ENCODE results near the gene LEKR1.
"Not testable (repeated sequence)": the region's sequence is repeated elsewhere in the genome, so short reads cannot be mapped to it uniquely, and the experiment has no call there.

Gene LEKR1

DNA sequence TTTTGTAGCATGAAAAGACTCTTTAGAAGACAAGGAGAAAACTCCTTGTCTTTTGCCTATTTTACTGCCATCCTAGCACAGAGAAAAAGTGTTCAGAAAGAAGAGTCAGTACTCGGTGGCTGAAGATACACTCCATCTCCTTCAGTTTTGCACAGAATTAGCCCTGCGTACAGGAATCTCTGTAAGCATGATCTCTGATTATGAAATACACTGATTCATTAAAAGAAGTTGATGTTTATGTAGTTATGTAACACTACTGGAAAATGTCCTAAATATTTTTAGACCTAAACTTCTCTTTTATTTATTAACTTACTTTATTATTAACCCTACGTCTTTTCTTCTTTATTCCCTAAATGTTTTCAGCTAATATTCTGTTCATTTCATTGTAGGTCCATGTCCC lies 138.4 kb downstream of the LEKR1 start:
- Histone ChIP-seq H3K9me3 (ENCODE audit: control insufficient read depth in 5 of 5, low read length in 5 of 5) (no peaks in the 10 kb centered on the region), H3K9ac (ENCODE audit: low read length in 5 of 5) (no peak overlapping the region), H3K36me3 (ENCODE audit: control insufficient read depth in 5 of 5, insufficient read depth in 5 of 5, low read length in 5 of 5) (no peaks in the 10 kb centered on the region), H3K27ac (ENCODE audit: low read depth, low read length) (no peak overlapping the region), H3K4me1 (ENCODE audit: control insufficient read depth in 5 of 5, insufficient read depth in 5 of 5, low read length in 5 of 5) (no peaks in the 10 kb centered on the region), H3K27me3 (ENCODE audit: control insufficient read depth in 5 of 5, insufficient read depth in 4 of 5, low read length in 5 of 5) (no peaks in the 10 kb centered on the region), H3K4me3 (ENCODE audit: low read depth in 1 of 5, low read length in 5 of 5) (no peak overlapping the region)

DNA sequence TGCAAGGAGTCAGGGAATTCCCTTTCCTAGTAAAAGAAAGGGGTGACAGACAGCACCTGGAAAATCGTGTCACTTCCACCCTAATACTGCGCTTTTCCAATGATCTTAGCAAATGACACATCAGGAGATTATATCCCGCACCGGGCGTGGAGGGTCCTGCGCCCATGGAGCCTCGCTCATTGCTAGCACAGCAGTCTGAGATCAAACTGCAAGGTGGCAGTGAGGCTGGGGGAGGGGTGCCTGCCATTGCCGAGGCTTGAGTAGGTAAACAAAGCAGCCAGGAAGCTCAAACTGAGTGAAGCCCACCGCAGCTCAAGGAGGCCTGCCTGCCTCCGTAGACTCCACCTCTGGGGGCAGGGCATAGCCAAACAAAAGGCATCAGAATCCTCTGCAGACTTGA lies 140.2 kb downstream of the LEKR1 start:
- H3K4me3 ChIP-seq (ENCODE audit: low read depth in 1 of 5, low read length in 5 of 5); H3K27ac ChIP-seq (ENCODE audit: low read depth, low read length); H3K9me3 ChIP-seq (ENCODE audit: control insufficient read depth in 5 of 5, low read length in 5 of 5); H3K9ac ChIP-seq (ENCODE audit: low read length in 5 of 5); H3K27me3 ChIP-seq (ENCODE audit: control insufficient read depth in 5 of 5, insufficient read depth in 4 of 5, low read length in 5 of 5); H3K4me1 ChIP-seq (ENCODE audit: control insufficient read depth in 5 of 5, insufficient read depth in 5 of 5, low read length in 5 of 5); H3K36me3 ChIP-seq (ENCODE audit: control insufficient read depth in 5 of 5, insufficient read depth in 5 of 5, low read length in 5 of 5): not testable (repeated sequence)

DNA sequence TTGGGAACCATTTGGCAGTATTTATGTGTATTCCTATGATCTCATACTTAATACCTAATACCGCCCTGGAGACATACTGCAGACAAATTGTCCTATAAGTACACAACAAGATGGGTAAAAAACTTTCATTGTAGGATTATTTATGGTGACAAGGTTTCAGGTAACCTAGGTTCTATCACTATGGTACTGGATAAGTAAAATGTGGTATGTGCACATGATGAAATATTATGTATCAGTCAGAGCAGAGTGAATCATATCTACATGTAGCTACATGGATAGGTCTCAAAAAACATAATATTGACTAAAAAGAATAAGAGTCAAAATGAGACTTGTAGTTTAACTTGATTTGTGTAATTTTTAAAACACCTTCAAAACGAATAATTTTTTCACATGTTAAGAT lies 147.8 kb downstream of the LEKR1 start:
- Histone ChIP-seq H3K4me3 (ENCODE audit: low read depth in 1 of 5, low read length in 5 of 5) (no peak overlapping the region), H3K4me1 (ENCODE audit: control insufficient read depth in 5 of 5, insufficient read depth in 5 of 5, low read length in 5 of 5) (no peaks in the 10 kb centered on the region), H3K9ac (ENCODE audit: low read length in 5 of 5) (no peak overlapping the region), H3K27ac (ENCODE audit: low read depth, low read length) (no peak overlapping the region), H3K9me3 (ENCODE audit: control insufficient read depth in 5 of 5, low read length in 5 of 5) (no peaks in the 10 kb centered on the region), H3K27me3 (ENCODE audit: control insufficient read depth in 5 of 5, insufficient read depth in 4 of 5, low read length in 5 of 5) (no peaks in the 10 kb centered on the region), H3K36me3 (ENCODE audit: control insufficient read depth in 5 of 5, insufficient read depth in 5 of 5, low read length in 5 of 5) (no peaks in the 10 kb centered on the region)

DNA sequence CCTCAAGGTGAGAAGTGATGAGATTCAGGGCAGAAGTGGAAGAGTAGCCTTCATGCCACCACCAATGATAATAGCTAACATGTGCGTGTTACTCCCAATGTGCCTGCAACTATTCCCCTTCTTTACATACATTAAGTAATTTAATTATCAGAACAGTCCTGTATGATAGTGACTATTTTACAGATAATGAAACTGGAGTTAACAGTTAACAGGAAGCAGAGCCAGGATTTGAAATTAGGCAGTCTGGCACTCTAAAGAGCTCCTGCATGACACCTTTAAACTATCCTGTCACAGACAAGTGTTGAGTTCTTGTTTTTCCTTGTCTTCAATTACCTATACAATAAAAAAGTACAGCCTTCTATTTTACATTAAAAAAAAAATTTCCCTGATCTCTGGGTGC lies 148.8 kb downstream of the LEKR1 start:
- no peak overlapping the region for H3K9ac ChIP-seq (ENCODE audit: low read length in 5 of 5)
- H3K4me3 ChIP-seq (ENCODE audit: low read depth in 1 of 5, low read length in 5 of 5), result no peak overlapping the region
- no peaks in the 10 kb centered on the region for H3K27me3 ChIP-seq (ENCODE audit: control insufficient read depth in 5 of 5, insufficient read depth in 4 of 5, low read length in 5 of 5)
- no peak overlapping the region for H3K27ac ChIP-seq (ENCODE audit: low read depth, low read length)
- no peaks in the 10 kb centered on the region for H3K4me1 ChIP-seq (ENCODE audit: control insufficient read depth in 5 of 5, insufficient read depth in 5 of 5, low read length in 5 of 5)
- H3K36me3 ChIP-seq (ENCODE audit: control insufficient read depth in 5 of 5, insufficient read depth in 5 of 5, low read length in 5 of 5), result no peaks in the 10 kb centered on the region
- no peaks in the 10 kb centered on the region for H3K9me3 ChIP-seq (ENCODE audit: control insufficient read depth in 5 of 5, low read length in 5 of 5)

DNA sequence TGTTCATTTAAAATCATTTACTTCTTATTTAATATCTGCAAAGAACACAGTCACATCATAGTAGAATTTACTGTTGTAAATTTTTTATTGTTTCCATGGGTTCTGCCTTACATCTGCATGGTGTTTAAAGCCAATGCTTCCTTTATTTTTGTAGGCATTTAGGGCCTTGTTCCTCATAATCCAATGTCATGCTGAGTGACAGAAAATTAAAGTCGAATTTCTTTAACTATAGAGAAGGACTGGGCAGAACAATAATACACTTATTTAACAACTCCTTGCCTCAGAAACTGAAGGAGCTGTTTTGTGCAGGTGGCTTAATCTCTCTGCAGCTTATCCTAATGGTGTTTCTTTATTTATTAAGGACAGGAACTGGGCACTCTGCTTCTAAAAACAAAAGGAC lies 149.6 kb downstream of the LEKR1 start:
- no peaks in the 10 kb centered on the region for H3K4me1 ChIP-seq (ENCODE audit: control insufficient read depth in 5 of 5, insufficient read depth in 5 of 5, low read length in 5 of 5)
- no peak overlapping the region for H3K9ac ChIP-seq (ENCODE audit: low read length in 5 of 5)
- H3K4me3 ChIP-seq (ENCODE audit: low read depth in 1 of 5, low read length in 5 of 5), result no peak overlapping the region
- H3K36me3 ChIP-seq (ENCODE audit: control insufficient read depth in 5 of 5, insufficient read depth in 5 of 5, low read length in 5 of 5), result no peaks in the 10 kb centered on the region
- no peaks in the 10 kb centered on the region for H3K9me3 ChIP-seq (ENCODE audit: control insufficient read depth in 5 of 5, low read length in 5 of 5)
- no peaks in the 10 kb centered on the region for H3K27me3 ChIP-seq (ENCODE audit: control insufficient read depth in 5 of 5, insufficient read depth in 4 of 5, low read length in 5 of 5)
- no peak overlapping the region for H3K27ac ChIP-seq (ENCODE audit: low read depth, low read length)

DNA sequence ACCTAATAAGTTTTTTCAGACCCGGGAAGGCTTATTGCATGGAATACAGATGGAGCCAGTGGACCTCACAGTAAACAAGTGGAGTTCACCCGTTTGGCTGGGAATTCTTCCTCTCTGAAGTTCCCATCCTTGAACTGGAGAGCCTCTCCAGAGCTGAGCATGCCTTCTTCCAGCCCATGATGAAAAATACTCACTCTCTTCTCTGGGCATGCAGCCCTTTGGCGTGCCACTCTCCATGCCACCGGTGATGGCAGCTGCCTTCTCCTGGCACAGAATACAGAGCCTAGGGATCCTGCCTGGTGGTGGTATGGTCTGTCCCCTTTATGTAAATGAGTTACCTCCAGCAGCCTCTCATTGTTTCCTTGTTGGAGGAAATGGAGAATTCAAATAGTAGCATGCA lies 150.8 kb downstream of the LEKR1 start:
- no peaks in the 10 kb centered on the region for H3K36me3 ChIP-seq (ENCODE audit: control insufficient read depth in 5 of 5, insufficient read depth in 5 of 5, low read length in 5 of 5)
- H3K4me3 ChIP-seq (ENCODE audit: low read depth in 1 of 5, low read length in 5 of 5), result no peak overlapping the region
- no peaks in the 10 kb centered on the region for H3K4me1 ChIP-seq (ENCODE audit: control insufficient read depth in 5 of 5, insufficient read depth in 5 of 5, low read length in 5 of 5)
- H3K9me3 ChIP-seq (ENCODE audit: control insufficient read depth in 5 of 5, low read length in 5 of 5), result no peaks in the 10 kb centered on the region
- H3K27me3 ChIP-seq (ENCODE audit: control insufficient read depth in 5 of 5, insufficient read depth in 4 of 5, low read length in 5 of 5), result no peaks in the 10 kb centered on the region
- H3K9ac ChIP-seq (ENCODE audit: low read length in 5 of 5), result no peak overlapping the region
- no peak overlapping the region for H3K27ac ChIP-seq (ENCODE audit: low read depth, low read length)

DNA sequence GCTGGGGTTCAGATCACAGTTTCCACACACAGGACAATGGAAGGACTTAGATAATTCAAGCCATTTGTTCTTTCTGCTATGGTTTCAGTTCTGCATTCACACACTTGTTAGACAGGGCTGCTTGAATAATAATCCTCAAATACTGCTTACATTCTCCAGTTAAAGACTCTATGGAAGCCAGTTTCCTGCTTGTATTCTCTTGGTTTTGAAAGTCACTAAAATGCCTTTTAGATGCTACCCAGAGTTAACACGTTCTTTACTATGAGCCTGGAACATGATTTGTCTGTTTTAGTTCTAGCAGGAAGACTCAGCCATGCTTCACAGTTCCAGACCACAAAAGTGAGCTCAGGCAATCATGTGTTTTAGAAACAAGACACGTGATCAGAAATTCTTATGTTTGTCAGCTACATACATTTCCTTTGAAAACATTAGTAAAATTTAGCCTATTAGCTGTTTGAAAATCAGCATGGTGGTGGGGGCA lies 152.4 kb downstream of the LEKR1 start:
- no peak overlapping the region for H3K9ac ChIP-seq (ENCODE audit: low read length in 5 of 5)

DNA sequence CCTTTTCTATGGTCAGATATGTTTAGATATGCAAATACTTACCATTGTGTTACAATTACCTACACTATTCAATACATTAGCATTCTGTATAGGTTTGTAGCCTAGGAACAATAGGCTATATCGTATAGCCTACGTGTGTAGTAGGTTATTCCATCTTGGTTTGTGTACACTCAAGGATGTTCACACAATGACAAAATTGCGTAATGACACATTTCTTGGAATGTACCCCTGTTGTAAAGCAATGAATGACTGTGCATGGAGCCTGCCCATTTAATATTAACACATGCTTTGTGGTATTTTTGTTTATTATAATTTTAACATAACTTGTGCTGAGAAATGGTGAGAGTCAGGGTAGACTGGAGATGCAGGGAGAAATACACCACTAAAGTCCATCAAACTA lies 154.9 kb downstream of the LEKR1 start:
- Histone ChIP-seq H3K36me3 (ENCODE audit: control insufficient read depth in 5 of 5, insufficient read depth in 5 of 5, low read length in 5 of 5) (no peaks in the 10 kb centered on the region), H3K4me3 (ENCODE audit: low read depth in 1 of 5, low read length in 5 of 5) (no peak overlapping the region), H3K27ac (ENCODE audit: low read depth, low read length) (no peak overlapping the region), H3K27me3 (ENCODE audit: control insufficient read depth in 5 of 5, insufficient read depth in 4 of 5, low read length in 5 of 5) (no peaks in the 10 kb centered on the region), H3K4me1 (ENCODE audit: control insufficient read depth in 5 of 5, insufficient read depth in 5 of 5, low read length in 5 of 5) (no peaks in the 10 kb centered on the region), H3K9me3 (ENCODE audit: control insufficient read depth in 5 of 5, low read length in 5 of 5) (no peaks in the 10 kb centered on the region), H3K9ac (ENCODE audit: low read length in 5 of 5) (no peak overlapping the region)

More for the DNA sequence above, 152.4 kb downstream of the LEKR1 start:
- Histone ChIP-seq H3K9me3 (ENCODE audit: control insufficient read depth in 5 of 5, low read length in 5 of 5) (no peaks in the 10 kb centered on the region), H3K27me3 (ENCODE audit: control insufficient read depth in 5 of 5, insufficient read depth in 4 of 5, low read length in 5 of 5) (no peaks in the 10 kb centered on the region), H3K36me3 (ENCODE audit: control insufficient read depth in 5 of 5, insufficient read depth in 5 of 5, low read length in 5 of 5) (no peaks in the 10 kb centered on the region), H3K27ac (ENCODE audit: low read depth, low read length) (no peak overlapping the region), H3K4me3 (ENCODE audit: low read depth in 1 of 5, low read length in 5 of 5) (no peak overlapping the region), H3K4me1 (ENCODE audit: control insufficient read depth in 5 of 5, insufficient read depth in 5 of 5, low read length in 5 of 5) (no peaks in the 10 kb centered on the region)

DNA sequence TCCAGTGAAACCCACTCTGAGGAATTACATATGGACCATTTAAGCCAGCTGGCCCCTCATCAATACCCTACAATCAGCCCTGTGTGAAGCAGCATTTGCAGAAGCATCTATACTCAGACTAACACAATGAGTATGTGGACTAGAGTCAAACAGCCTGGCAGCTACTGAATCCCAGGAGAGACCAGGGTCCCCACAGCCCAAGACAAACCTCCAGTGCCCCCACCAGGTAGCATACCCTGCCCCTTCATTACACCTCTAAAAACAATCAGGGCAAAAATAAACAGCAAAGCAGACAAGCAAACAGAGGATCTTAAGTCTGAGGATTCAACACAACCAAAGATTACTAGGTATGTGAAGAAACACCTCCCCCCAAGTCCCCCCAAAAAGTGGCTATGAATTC lies 157.4 kb downstream of the LEKR1 start:
- H3K27me3 ChIP-seq (ENCODE audit: control insufficient read depth in 5 of 5, insufficient read depth in 4 of 5, low read length in 5 of 5), result no peaks in the 10 kb centered on the region
- H3K36me3 ChIP-seq (ENCODE audit: control insufficient read depth in 5 of 5, insufficient read depth in 5 of 5, low read length in 5 of 5), result no peaks in the 10 kb centered on the region
- no peaks in the 10 kb centered on the region for H3K4me1 ChIP-seq (ENCODE audit: control insufficient read depth in 5 of 5, insufficient read depth in 5 of 5, low read length in 5 of 5)
- H3K27ac ChIP-seq (ENCODE audit: low read depth, low read length), result no peak overlapping the region
- no peak overlapping the region for H3K9ac ChIP-seq (ENCODE audit: low read length in 5 of 5)
- no peaks in the 10 kb centered on the region for H3K9me3 ChIP-seq (ENCODE audit: control insufficient read depth in 5 of 5, low read length in 5 of 5)
- no peak overlapping the region for H3K4me3 ChIP-seq (ENCODE audit: low read depth in 1 of 5, low read length in 5 of 5)

DNA sequence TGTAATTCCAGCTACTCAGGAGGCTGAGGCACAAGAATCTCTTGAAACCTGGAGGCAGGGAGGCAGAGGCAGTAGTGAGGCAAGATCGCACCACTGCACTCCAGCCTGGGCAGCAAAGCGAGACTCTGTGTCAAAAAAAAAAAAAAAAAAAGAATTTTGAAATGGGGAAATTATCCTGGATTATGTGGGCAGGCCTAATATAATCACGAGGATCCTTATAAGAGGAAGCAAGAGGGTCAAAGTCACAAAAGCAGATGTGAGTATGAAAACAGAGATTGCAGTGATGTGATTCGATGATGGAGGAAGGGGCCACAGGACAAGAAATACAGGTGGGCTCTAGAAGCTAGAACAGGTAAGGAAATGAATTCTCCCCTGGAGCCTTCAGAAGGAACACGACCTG lies 159.6 kb downstream of the LEKR1 start:
- H3K4me1 ChIP-seq (ENCODE audit: control insufficient read depth in 5 of 5, insufficient read depth in 5 of 5, low read length in 5 of 5), result no peaks in the 10 kb centered on the region
- H3K27me3 ChIP-seq (ENCODE audit: control insufficient read depth in 5 of 5, insufficient read depth in 4 of 5, low read length in 5 of 5), result no peaks in the 10 kb centered on the region
- no peaks in the 10 kb centered on the region for H3K9me3 ChIP-seq (ENCODE audit: control insufficient read depth in 5 of 5, low read length in 5 of 5)
- no peaks in the 10 kb centered on the region for H3K36me3 ChIP-seq (ENCODE audit: control insufficient read depth in 5 of 5, insufficient read depth in 5 of 5, low read length in 5 of 5)
- H3K9ac ChIP-seq (ENCODE audit: low read length in 5 of 5), result no peak overlapping the region
- H3K27ac ChIP-seq (ENCODE audit: low read depth, low read length), result no peak overlapping the region
- H3K4me3 ChIP-seq (ENCODE audit: low read depth in 1 of 5, low read length in 5 of 5), result no peak overlapping the region

DNA sequence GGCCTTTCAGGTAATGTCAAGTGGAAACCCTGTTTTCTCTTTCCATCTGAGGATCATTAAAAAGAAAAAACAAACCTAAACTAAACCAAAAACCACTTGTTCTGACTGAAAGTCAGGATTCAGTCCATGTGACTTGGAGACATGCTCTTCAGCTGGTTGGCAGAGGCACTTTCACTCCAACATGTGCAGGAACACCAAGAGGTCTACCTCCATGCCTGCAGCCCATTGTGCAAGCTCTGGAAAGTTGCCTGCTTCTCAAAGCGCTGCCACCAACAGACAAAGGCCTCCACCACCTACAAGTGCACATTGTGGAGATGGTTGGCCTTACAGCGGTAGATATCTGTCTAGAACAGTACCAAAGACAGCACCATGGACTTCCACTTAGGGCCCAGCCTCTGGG lies 161.8 kb downstream of the LEKR1 start:
- H3K4me1 ChIP-seq (ENCODE audit: control insufficient read depth in 5 of 5, insufficient read depth in 5 of 5, low read length in 5 of 5), result no peaks in the 10 kb centered on the region
- no peak overlapping the region for H3K27ac ChIP-seq (ENCODE audit: low read depth, low read length)
- no peaks in the 10 kb centered on the region for H3K36me3 ChIP-seq (ENCODE audit: control insufficient read depth in 5 of 5, insufficient read depth in 5 of 5, low read length in 5 of 5)
- H3K4me3 ChIP-seq (ENCODE audit: low read depth in 1 of 5, low read length in 5 of 5), result no peak overlapping the region
- no peaks in the 10 kb centered on the region for H3K27me3 ChIP-seq (ENCODE audit: control insufficient read depth in 5 of 5, insufficient read depth in 4 of 5, low read length in 5 of 5)
- no peak overlapping the region for H3K9ac ChIP-seq (ENCODE audit: low read length in 5 of 5)
- H3K9me3 ChIP-seq (ENCODE audit: control insufficient read depth in 5 of 5, low read length in 5 of 5), result peaks cover 0 to 4% (median 0%) of the 10 kb centered on the region in 5 donors
